Ovary (tissue), 9 donors: ENCODE results near the gene HPGD. TPM values are rescaled to one million over a fixed set of nuclear protein-coding genes. Genes with fewer than 3 reads are reported as not detected.

Experiments used
- DNase-seq, 5 donors: peaks; one replicate each; pipeline ENCODE4 v3.0.0-alpha.2; 2019 to 2020
- H3K27ac ChIP-seq, 2 donors: fragments of 200-600 bp; one replicate each; pipeline versions ENCODE4 v1.5.1 to v1.8.0; 2019 to 2022
- H3K27me3 ChIP-seq: fragments of 200-600 bp; one replicate; pipeline ENCODE4 v1.8.0; 2022
- H3K36me3 ChIP-seq: fragments of 200-600 bp; sonication (generic); one replicate; pipeline ENCODE4 v1.5.1; 2019
- H3K4me1 ChIP-seq: one replicate; pipeline ENCODE4 v1.8.1; 2013; ENCODE audit warnings: mild to moderate bottlenecking, moderate library complexity; ENCODE audit not compliant: insufficient read depth
- H3K4me3 ChIP-seq: fragments of 200-600 bp; sonication (generic); one replicate; pipeline ENCODE4 v1.5.1; 2017
- H3K9me3 ChIP-seq, 2 donors: fragments of 200-600 bp in 1 of 2; sonication (generic) in 1 of 2; one replicate each; pipeline versions ENCODE4 v1.5.1 to v1.8.1; 2013 to 2019; ENCODE audit warnings: mild to moderate bottlenecking in 1 of 2, moderate library complexity in 1 of 2
- CTCF ChIP-seq, 3 donors: fragments of 450-650 bp in 2 of 3; fragments of 200-600 bp in 1 of 3; IDR thresholded peaks; one replicate each; pipeline versions ENCODE4 v1.5.1 to v1.8.0; 2016 to 2022; ENCODE audit warnings: antibody characterized with exemption in 3 of 3, mild to moderate bottlenecking in 1 of 3
- EP300 ChIP-seq: sonication (generic); formaldehyde crosslinking; IDR thresholded peaks from one replicate; pipeline ENCODE4 v1.6.1; 2017; ENCODE audit warnings: antibody characterized with exemption
- POLR2A ChIP-seq: fragments of 450-650 bp; IDR thresholded peaks from one replicate; pipeline ENCODE4 v1.6.1; 2017; ENCODE audit warnings: antibody characterized with exemption, mild to moderate bottlenecking, moderate library complexity
- WGBS, 3 donors: extraction: QIAGEN DNeasy Blood & Tissue Kit in 1 of 3; methylation state at CpG; one replicate each; pipeline versions ENCODE4 v1.1.5 to v1.1.7; 2013 to 2017; 5-methylcytosine and 5-hydroxymethylcytosine counted together
- intact Hi-C, 4 donors: fragments of 100-400 bp; cut with DNase I; formaldehyde crosslinking; loops; one replicate each; pipeline versions ENCODE4 v1.11.0 to v1.15.1; 2022 to 2023
- polyA plus RNA-seq, 2 donors: library from polyadenylated mRNA; stranded (reverse); fragments of 200-250 nt in 1 of 2; fragments of 350-450 nt in 1 of 2; fragmentation: Illumina TruSeq in 1 of 2; extraction: RNeasy Lipid Tissue Mini Kit (QIAGEN cat#74804) in 1 of 2; gene quantifications; one replicate each; pipeline ENCODE4 v1.2.3, GENCODE V29; 2013 to 2014
- total RNA-seq, 7 donors: library from RNA; depleted of rRNA in 2 of 7; stranded (reverse); fragments of >200 nt in 2 of 7; fragmentation: NEBNext Ultra II Directional in 3 of 7; extraction: Animal tissue kit (Norgen Biotek cat#: 25700) in 3 of 7; gene quantifications; one replicate each; pipeline versions ENCODE4 v1.1.0 to v1.2.4, GENCODE V29; 2016 to 2023
- donor health status: DM: no; HTN: no; CAD: no; lungs with moderate emphysema.
- donor health status: DM: no; HTN: no; CAD: no.
- donor health status: Bipolar disorder and iron deficiency.
- donor health status: DM: yes; HTN: yes; CAD: no.
- donor health status: DM: no; HTN: no; CAD: no.
- donor health status: DM: yes; HTN: yes; CAD: no.

Gene HPGD
- total and polyA plus RNA-seq, 9 donors, result 0.69 to 20.6 (median 3.2) TPM; not detected in 2

- intact Hi-C loops, result no loop called here
- DNase-seq, result no peak
- no peaks in the 10 kb centered on the region for H3K9me3 ChIP-seq
- H3K27ac ChIP-seq, result no peak overlapping the region
- no peaks in the 10 kb centered on the region for H3K36me3 ChIP-seq
- no peaks in the 10 kb centered on the region for H3K27me3 ChIP-seq
- 43 to 55% (median 44%) methylated on average over 2 of the region's 2 CpGs for WGBS, 3 donors
- H3K4me3 ChIP-seq, result no peak overlapping the region
- no peaks in the 10 kb centered on the region for H3K4me1 ChIP-seq
- TF ChIP-seq CTCF (IDR thresholded peaks at IDR 0.05) (no peak), EP300 (no peak), POLR2A (no peak)
These were observed 37.6 kb upstream of the HPGD start for GRCh38 chr4:174559894-174560293.

GRCh38 chr4:174555789-174556630, 33.7 kb upstream of the HPGD start:
- DNase-seq, result no peak
- no peak for TF ChIP-seq CTCF (IDR thresholded peaks at IDR 0.05)
- TF ChIP-seq POLR2A, result no peak
- TF ChIP-seq EP300, result no peak
- Histone ChIP-seq H3K27ac (no peak overlapping the region), H3K4me1 (no peaks in the 10 kb centered on the region), H3K9me3 (no peaks in the 10 kb centered on the region), H3K36me3 (no peaks in the 10 kb centered on the region), H3K4me3 (no peak overlapping the region), H3K27me3 (no peaks in the 10 kb centered on the region)
- intact Hi-C loops, result no loop called here
- WGBS, 3 donors, result 81 to 88% (median 85%) methylated on average over 4 of the region's 4 CpGs

- Histone ChIP-seq H3K36me3 (no peaks in the 10 kb centered on the region), H3K4me3 (no peak overlapping the region), H3K27ac (no peak overlapping the region), H3K9me3 (no peaks in the 10 kb centered on the region), H3K4me1 (no peaks in the 10 kb centered on the region), H3K27me3 (no peaks in the 10 kb centered on the region)
- intact Hi-C loops, result no loop called here
- TF ChIP-seq EP300 (no peak), CTCF (IDR thresholded peaks at IDR 0.05) (no peak), POLR2A (no peak)
- no peak for DNase-seq
These were observed 32.0 kb upstream of the HPGD start for GRCh38 chr4:174554231-174554728.

- H3K4me3 ChIP-seq, result no peak overlapping the region
- H3K9me3 ChIP-seq, result no peaks in the 10 kb centered on the region
- no peak overlapping the region for H3K27ac ChIP-seq
- H3K4me1 ChIP-seq, result no peaks in the 10 kb centered on the region
- H3K27me3 ChIP-seq, result no peaks in the 10 kb centered on the region
- no peak for DNase-seq
- intact Hi-C loops, result no loop called here
- no peak for TF ChIP-seq CTCF (IDR thresholded peaks at IDR 0.05)
- no peak for TF ChIP-seq EP300
- no peak for TF ChIP-seq POLR2A
- no peaks in the 10 kb centered on the region for H3K36me3 ChIP-seq
- 6 to 26% (median 16%) methylated on average over 2 of the region's 2 CpGs for WGBS, 3 donors
These were observed 31.5 kb upstream of the HPGD start for GRCh38 chr4:174553828-174554227.
